Muscle layer of colon (tissue), 2 donors: ENCODE data around the gene CDK5RAP2.
"Not testable (repeated sequence)": the region's sequence is repeated elsewhere in the genome, so short reads cannot be mapped to it uniquely, and the experiment has no call there.

Source experiments
- H3K27ac ChIP-seq: one replicate; pipeline ENCODE4 v1.7.0; 2013; ENCODE audit warnings: low read depth, mild to moderate bottlenecking, low read length, moderate library complexity
- H3K27me3 ChIP-seq, 2 donors: one replicate each; pipeline ENCODE4 v1.7.0; 2013; ENCODE audit warnings: low read length in 2 of 2, mild to moderate bottlenecking in 2 of 2; ENCODE audit not compliant: insufficient read depth in 2 of 2, control insufficient read depth in 1 of 2
- H3K36me3 ChIP-seq: one replicate; pipeline ENCODE4 v1.7.0; 2013; ENCODE audit warnings: mild to moderate bottlenecking, low read length; ENCODE audit not compliant: insufficient read depth
- H3K4me1 ChIP-seq: one replicate; pipeline ENCODE4 v1.7.0; 2013; ENCODE audit warnings: mild to moderate bottlenecking, low read length; ENCODE audit not compliant: insufficient read depth
- H3K4me3 ChIP-seq, 2 donors: one replicate each; pipeline ENCODE4 v1.7.0; 2013; ENCODE audit warnings: low read length in 2 of 2, low read depth in 1 of 2, mild to moderate bottlenecking in 1 of 2, moderate library complexity in 1 of 2
- H3K9ac ChIP-seq: one replicate; pipeline ENCODE4 v1.7.0; 2013; ENCODE audit warnings: low read length
- H3K9me3 ChIP-seq: one replicate; pipeline ENCODE4 v1.7.0; 2013; ENCODE audit warnings: mild to moderate bottlenecking, low read length
- donor health status: abdominal sarcoma.
- donor health status: Adenocarcinoma of cecum.

CDK5RAP2 gene

GRCh38 chr9:120478208-120478607 is 101.8 kb downstream of the CDK5RAP2 start:
- no peak overlapping the region for H3K4me3 ChIP-seq
- H3K27ac ChIP-seq: no peak overlapping the region
- peaks cover 25% of the 10 kb centered on the region for H3K4me1 ChIP-seq
- H3K36me3 ChIP-seq: peaks cover 30% of the 10 kb centered on the region
- no peak overlapping the region for H3K9ac ChIP-seq
- no peaks in the 10 kb centered on the region for H3K27me3 ChIP-seq
- H3K9me3 ChIP-seq: no peaks in the 10 kb centered on the region

- no peak overlapping the region for H3K9ac ChIP-seq
- H3K4me1 ChIP-seq: peaks cover 19% of the 10 kb centered on the region
- H3K9me3 ChIP-seq: no peaks in the 10 kb centered on the region
- H3K36me3 ChIP-seq: peaks cover 32% of the 10 kb centered on the region
- H3K27me3 ChIP-seq: no peaks in the 10 kb centered on the region
- H3K4me3 ChIP-seq: no peak overlapping the region
- H3K27ac ChIP-seq: no peak overlapping the region
Observed at GRCh38 chr9:120477534-120478001, 102.4 kb downstream of the CDK5RAP2 start.

GRCh38 chr9:120475341-120475740 is 104.6 kb downstream of the CDK5RAP2 start:
- Histone ChIP-seq H3K9ac (no peak overlapping the region), H3K27ac (no peak overlapping the region), H3K27me3 (no peaks in the 10 kb centered on the region), H3K4me3 (no peak overlapping the region), H3K4me1 (peaks cover 12% of the 10 kb centered on the region), H3K36me3 (peaks cover 42% of the 10 kb centered on the region), H3K9me3 (no peaks in the 10 kb centered on the region)

GRCh38 chr9:120474591-120475243 is 105.2 kb downstream of the CDK5RAP2 start:
- Histone ChIP-seq H3K4me3 (no peak overlapping the region), H3K4me1 (peaks cover 12% of the 10 kb centered on the region), H3K27ac (no peak overlapping the region), H3K9me3 (no peaks in the 10 kb centered on the region), H3K27me3 (no peaks in the 10 kb centered on the region), H3K9ac (no peak overlapping the region), H3K36me3 (peaks cover 42% of the 10 kb centered on the region)

GRCh38 chr9:120473608-120474007 is 106.4 kb downstream of the CDK5RAP2 start:
- Histone ChIP-seq H3K36me3 (peaks cover 42% of the 10 kb centered on the region), H3K27me3 (no peaks in the 10 kb centered on the region)

GRCh38 chr9:120465685-120466407 is 114.1 kb downstream of the CDK5RAP2 start:
- Histone ChIP-seq H3K27me3 (no peaks in the 10 kb centered on the region), H3K4me1 (peaks cover 16% of the 10 kb centered on the region), H3K9me3 (no peaks in the 10 kb centered on the region), H3K36me3 (peaks cover 12% of the 10 kb centered on the region), H3K27ac (no peak overlapping the region), H3K4me3 (no peak overlapping the region), H3K9ac (no peak overlapping the region)

More at GRCh38 chr9:120473608-120474007, 106.4 kb downstream of the CDK5RAP2 start:
- Histone ChIP-seq H3K9ac (no peak overlapping the region), H3K9me3 (no peaks in the 10 kb centered on the region), H3K4me1 (peaks cover 12% of the 10 kb centered on the region), H3K4me3 (no peak overlapping the region), H3K27ac (no peak overlapping the region)

GRCh38 chr9:120464887-120465421 is 115.0 kb downstream of the CDK5RAP2 start:
- H3K36me3 ChIP-seq: peaks cover 11% of the 10 kb centered on the region
- H3K9ac ChIP-seq: no peak overlapping the region
- H3K4me3 ChIP-seq: no peak overlapping the region
- H3K27ac ChIP-seq: no peak overlapping the region
- H3K9me3 ChIP-seq: no peaks in the 10 kb centered on the region
- peaks cover 16% of the 10 kb centered on the region for H3K4me1 ChIP-seq
- no peaks in the 10 kb centered on the region for H3K27me3 ChIP-seq

GRCh38 chr9:120464176-120464886 is 115.6 kb downstream of the CDK5RAP2 start:
- H3K36me3 ChIP-seq: peaks cover 11% of the 10 kb centered on the region
- no peaks in the 10 kb centered on the region for H3K27me3 ChIP-seq
- peaks cover 16% of the 10 kb centered on the region for H3K4me1 ChIP-seq
- no peak overlapping the region for H3K4me3 ChIP-seq
- H3K9me3 ChIP-seq: no peaks in the 10 kb centered on the region
- H3K27ac ChIP-seq: no peak overlapping the region
- H3K9ac ChIP-seq: no peak overlapping the region

- Histone ChIP-seq H3K36me3 (peaks cover 13% of the 10 kb centered on the region), H3K27ac (no peak overlapping the region), H3K9ac (no peak overlapping the region), H3K4me3 (no peak overlapping the region), H3K27me3 (no peaks in the 10 kb centered on the region), H3K9me3 (no peaks in the 10 kb centered on the region), H3K4me1 (peaks cover 16% of the 10 kb centered on the region)
Observed at GRCh38 chr9:120463765-120464164, 116.2 kb downstream of the CDK5RAP2 start.

GRCh38 chr9:120461677-120462076 is 118.3 kb downstream of the CDK5RAP2 start:
- not testable (repeated sequence) for H3K27me3 ChIP-seq, H3K4me3 ChIP-seq, H3K9ac ChIP-seq, H3K9me3 ChIP-seq, H3K27ac ChIP-seq
- peaks cover 16% of the 10 kb centered on the region for H3K4me1 ChIP-seq
- peaks cover 28% of the 10 kb centered on the region for H3K36me3 ChIP-seq

- no peak overlapping the region for H3K9ac ChIP-seq
- H3K27me3 ChIP-seq: no peaks in the 10 kb centered on the region
- H3K4me1 ChIP-seq: no peaks in the 10 kb centered on the region
- peaks cover 35% of the 10 kb centered on the region for H3K36me3 ChIP-seq
- H3K27ac ChIP-seq: no peak overlapping the region
- H3K9me3 ChIP-seq: no peaks in the 10 kb centered on the region
- no peak overlapping the region for H3K4me3 ChIP-seq
Observed at GRCh38 chr9:120456218-120456617, 123.7 kb downstream of the CDK5RAP2 start.
